NOMO-1 (cell line): ENCODE data around the gene VSX2.

Experiments used
- DNase-seq, 2 experiments: peaks; one replicate each; lab custom pipeline; 2025; ENCODE audit not compliant: unreplicated experiment in 2 of 2; lab: John Stamatoyannopoulos, UW

The VSX2 gene

DNA sequence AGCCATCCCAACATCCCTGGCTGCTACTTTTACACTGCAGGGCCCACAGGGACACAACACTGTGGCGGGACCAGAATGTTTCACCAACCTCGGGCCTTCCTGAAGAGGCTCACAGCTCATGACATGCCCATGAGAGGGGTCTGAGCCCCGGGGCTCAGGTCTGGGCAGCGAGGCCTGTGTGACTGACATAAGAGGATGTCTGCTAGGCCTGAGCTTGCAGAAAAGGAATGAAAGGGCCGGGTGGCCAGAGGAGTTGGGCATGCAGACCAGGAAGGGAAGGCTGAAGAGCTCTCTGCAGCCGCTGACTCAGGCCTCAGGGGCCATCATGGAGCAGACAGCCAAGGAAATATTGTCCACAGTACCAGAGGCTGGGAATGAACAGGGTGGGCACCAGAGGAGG, 18.3 kb upstream of the VSX2 start:
- DNase-seq: no peak

DNA sequence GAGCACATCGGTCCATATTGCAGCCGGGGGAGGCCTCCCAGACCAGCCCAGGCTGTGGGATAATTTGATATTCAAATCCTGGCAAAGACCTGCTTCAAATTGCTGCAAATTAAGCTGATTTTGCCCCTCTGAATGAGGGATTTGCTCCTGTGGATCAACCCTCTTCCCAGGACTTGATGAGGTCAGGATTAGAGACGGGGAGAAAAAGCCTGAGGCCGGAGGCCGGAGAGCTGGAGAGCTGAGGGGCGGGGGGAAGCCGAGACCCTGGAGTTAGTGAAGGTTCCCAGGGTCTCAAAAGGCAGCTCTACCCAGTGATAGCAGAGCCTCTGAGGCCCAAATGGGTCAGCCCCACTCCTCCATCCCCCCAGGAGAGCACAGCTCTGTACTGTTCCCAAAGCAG, 17.5 kb upstream of the VSX2 start:
- no peak for DNase-seq

DNA sequence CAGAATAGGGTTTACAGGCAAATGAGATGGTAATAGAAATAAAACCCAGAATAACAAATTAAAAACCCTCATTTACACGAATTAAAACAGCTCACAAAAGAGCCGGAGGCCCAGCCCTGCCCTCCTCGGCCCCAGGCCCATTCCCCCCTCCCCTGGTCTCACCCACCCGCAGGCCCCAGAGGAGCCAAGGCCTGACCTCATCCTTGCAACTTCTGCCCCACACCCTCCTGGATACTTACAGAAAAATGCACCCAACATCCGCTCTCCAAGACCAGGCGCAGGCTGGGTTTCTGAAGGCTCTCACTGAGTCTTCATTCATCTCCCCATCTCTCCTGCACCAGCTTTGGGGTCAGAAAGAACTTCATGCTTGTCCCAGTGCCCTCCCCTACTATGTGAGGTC, 16.2 kb upstream of the VSX2 start:
- DNase-seq: no peak

DNA sequence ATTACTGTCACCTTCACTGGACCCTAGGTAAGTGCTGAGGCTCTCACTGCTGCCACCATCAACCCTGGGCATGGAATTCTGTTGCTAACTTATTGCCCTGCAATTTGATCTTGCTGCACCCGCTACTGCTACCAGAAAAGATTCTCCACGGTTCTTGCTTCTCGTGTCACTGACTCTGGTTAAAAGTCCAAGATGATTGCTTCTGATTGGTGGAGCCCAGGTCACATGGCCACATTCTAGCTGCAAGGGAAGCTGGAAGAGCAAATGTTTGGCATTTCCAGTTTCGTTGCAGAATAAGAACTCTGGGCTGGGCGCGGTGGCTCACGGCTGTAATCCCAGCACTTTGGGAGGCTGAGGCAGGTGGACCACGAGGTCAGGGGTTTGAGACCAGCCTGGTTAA, 7.5 kb upstream of the VSX2 start:
- DNase-seq: no peak

DNA sequence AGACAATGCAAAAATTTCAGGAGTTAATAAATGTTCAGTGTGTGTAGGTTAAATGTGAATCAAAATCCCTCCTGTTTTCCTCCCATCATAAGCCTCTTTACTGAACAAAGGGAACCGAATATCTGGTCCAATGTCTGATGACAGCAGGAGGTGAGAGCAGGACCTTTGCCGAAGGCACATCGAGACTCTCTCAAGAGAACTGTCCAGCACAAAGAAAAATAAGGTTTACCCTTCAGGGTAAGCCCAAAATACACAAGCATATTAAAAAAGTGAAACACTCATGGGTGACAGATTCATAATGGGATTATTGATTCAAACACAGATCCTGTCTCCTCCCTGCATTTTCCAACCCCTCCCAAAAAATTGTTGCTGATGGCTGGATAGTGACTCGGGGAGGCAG, 4.2 kb upstream of the VSX2 start:
- DNase-seq: no peak

DNA sequence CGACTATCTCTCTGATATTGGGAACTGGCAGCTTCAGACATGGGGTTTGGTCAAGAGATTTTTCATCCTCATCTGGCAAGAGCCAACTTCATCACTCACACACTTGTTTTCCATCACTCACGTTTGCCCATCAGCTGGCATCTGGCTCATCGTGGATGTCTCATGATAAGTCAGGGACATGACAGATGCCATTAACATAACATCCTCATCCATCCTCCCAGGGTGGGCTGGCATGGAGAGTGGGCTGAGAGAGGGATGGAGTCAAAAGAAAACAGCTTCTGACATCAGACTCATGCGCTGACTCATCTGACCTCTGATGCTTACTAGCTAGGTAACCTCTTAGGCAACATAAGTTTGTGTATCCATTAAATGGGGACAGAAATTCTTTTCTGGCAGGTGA, 1.8 kb upstream of the VSX2 start:
- no peak for DNase-seq

DNA sequence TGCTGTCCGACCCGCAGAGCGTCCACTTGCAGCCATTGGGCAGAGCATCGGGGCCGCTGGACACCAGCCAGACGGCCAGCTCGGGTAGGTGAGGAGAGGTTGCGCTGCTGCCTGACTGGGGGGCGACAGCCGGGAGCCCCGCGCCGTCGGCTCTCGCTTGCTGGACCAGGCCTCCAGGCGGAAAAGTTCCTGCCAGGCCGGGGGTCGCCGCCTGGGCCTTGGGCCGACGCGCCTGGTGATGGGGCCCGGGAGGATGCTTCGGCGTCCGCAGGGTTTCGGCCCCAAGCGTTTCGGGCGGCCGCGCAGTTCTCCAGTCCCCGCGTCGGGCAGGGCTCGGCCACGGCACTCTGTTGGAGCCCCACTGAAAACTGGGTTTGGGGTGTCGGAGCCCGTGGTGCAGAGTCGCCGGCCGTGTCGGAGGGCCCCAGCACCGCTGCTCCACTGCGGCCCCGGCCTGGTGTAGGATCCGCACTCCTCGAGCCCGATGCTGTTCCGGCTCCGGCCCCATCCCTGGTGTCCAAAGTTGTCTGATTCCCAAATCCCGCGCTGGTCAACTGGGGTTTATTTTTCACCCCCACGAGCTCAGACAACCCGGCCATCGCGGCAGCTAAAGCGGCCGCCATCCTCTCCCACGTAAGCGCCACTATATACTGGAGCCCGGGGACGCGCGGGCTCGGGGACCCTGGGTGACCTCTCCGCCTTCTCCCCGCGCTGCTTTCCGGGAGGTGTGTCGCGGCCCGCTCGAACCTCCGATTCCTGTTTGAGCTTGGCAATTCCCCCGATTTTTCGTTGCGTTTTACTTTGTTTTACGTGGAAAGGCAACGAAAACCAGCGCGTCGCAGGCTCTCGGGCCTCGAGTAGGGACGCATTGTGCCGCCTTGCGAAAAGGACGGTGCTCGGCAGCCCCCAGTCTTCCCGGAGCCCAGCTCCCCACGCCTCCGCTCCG, 872 bp downstream of the VSX2 start:
- DNase-seq: no peak

DNA sequence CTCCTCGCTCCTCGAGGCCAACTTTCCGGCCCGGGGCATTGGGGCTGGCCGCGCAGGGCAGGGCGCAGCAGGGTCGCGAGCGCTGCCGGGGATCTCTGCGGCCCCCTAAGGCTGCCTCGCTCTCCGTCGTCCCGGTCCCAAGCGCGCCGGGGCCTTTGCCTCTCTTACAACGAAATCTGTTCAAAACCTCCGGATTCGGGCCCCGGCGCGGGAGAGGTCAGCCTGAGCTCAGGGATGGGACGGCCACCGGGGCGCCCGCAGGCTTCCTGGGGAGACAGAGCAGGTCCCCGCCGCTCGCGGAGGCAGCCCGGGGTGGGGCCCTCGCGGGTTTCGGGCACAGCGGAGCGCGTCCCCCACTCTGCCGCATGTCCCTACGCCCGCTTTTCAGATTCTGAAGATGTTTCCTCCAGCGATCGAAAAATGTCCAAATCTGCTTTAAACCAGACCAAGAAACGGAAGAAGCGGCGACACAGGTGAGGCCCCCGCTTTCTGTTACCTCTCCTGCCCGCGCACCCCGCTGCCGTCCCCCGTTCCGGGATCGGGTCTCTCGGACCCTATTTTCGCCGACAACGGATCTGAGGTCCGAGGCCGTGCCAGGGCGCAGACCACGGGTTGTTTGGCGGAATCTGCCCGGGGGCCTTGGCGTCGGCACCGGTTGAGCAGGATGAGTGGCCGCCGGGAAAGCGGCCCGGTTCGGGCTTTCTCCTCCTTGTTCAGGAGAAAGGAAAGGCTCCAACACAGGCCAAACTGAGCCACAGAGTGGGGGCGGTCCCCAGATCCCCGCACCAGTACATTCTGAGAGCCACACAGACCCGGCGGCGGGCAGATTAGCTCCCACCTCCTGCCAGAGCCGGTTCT, 1.8 kb downstream of the VSX2 start:
- no peak for DNase-seq

DNA sequence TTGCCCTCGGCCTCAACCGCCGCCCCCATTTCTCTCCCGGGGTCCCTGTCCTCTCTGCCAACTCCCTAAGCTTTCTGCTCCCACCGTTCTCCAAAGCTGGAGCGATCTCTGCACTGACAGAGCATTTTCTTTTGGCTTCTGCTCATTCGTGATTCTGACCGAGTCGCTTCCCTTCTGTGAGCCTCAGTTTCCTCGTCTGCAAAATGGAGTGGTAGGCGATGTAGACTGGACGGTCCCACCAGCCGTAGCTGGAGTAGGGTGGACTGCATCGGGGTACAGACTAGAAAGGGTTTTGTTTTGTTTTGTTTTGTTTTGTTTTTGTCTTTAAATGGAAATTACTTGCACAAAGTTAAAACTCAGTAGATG, 2.4 kb downstream of the VSX2 start:
- DNase-seq: no peak

DNA sequence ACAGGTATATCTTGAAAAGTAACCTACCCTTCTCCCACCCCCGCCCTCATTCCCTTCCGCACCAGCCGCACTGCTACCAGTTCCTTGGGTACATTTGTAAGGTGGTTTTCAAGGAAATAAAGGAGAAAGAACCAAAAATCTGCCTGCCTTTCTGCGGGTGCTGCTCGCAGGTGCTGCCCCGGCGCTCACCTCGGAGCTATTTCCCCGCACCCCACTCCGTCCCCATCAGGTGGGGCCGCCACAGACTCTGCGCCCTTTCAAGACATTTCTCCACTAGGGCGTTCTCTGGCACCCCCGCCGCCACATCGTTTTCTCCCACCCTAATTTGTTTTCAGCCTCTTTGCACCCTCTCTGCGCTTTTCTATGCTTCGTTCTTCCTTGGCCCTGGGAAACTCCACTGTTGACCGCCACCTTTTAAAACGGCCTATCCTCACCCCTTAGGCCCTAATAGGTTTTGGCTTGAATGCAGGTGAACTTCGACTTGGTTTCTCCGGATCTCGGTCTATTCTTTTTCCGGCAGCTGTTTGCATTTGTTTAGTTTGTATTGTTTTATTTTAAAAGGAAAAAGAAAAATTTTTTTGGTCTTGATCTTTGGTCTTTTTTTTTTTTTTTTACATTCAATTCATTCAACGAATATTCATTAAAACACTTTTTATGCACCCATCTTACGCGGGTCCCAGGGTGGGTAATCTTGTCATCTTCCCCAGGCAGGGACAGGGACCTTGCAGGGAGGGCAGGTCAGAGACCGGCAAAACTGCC, 3.0 kb downstream of the VSX2 start:
- no peak for DNase-seq

DNA sequence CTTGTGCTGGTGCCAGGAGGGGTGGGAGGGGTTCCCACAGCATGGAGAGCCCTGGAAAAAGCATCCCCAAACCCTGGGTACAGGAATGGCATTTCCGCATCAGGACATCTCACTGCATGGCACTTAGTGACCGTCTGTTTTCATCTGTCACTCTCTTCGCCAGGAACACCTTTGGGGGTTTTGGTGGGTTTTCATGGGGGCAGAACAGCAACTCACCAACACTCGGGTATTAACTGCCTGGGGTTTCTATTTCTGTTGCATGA, 3.5 kb downstream of the VSX2 start:
- no peak for DNase-seq

DNA sequence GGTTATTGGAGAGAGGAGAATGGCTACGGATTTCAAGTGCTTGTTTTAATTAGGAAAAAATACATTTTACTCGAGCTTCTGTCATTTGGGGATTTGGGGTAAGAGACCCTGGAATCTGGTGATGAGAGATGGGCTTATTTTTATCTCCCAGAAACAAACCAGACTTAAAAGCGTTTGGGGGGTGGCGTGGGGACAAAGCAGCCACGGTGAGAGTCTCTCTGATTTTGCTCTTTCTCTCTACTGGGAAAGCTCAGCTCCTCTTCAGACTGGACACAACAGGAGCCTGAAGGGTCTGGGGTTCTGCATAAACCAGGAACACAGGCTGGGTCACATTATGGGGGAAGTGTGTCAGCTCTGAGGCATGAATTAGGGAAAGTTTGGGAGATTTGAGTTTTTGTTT, 3.8 kb downstream of the VSX2 start:
- DNase-seq: no peak

DNA sequence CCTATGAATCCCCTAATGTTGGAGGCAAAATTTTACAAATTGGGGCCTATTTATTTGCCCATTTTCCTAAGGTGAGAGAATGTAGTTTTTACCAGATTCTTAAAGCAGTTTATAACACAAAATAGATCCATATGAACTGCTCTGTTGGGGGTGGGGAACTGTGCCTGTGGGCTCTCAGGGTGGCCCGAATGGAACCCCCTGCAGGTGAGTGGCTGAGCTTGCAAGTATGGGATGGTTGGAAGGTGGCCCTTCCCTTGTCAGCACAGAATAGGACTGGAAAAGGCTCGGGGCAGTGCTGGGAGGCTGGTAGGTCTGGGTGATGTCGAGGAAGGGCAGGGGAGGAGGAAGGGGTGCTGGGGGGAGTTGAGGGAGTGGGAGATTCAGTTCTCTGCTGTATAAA, 4.9 kb downstream of the VSX2 start:
- DNase-seq: no peak

DNA sequence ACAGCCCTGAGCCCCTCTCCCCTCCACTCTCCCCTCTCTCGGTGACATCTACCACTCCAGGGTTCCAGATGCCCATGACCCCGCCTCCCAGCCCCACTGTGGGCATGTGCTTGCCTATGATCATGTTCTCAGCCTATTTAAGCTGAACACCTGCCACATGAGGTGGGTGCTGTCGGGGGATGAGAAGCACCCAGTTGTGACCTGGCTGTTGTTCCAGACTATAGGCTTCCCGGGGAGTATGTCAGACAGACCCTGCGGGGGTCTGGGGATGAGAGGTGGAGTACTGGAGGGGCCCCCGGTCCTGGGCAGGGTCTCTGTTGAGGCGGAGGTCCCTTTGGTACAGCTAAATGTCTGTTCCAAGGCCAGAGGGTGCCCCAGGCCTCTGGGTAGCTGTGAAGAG, 6.0 kb downstream of the VSX2 start:
- no peak for DNase-seq

DNA sequence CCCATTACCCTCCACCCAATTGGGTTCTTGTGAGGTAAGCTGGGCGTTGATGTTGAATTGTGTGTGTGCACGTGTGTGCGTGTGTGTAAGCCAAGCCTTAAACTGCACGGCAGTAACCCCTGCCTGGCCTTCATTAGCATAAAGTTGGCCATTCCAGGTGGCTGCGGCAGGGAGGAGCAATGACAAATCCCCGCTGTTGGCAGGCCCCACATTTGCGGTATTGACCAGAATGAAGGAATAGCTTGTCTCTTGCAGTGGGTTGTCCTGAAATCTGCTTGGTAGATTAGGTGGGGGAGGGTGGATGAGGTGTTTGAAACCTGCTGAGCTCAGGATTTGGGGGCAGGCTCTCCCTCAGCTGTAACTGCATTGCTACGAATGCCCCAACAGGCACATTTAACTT, 7.3 kb downstream of the VSX2 start:
- no peak for DNase-seq

DNA sequence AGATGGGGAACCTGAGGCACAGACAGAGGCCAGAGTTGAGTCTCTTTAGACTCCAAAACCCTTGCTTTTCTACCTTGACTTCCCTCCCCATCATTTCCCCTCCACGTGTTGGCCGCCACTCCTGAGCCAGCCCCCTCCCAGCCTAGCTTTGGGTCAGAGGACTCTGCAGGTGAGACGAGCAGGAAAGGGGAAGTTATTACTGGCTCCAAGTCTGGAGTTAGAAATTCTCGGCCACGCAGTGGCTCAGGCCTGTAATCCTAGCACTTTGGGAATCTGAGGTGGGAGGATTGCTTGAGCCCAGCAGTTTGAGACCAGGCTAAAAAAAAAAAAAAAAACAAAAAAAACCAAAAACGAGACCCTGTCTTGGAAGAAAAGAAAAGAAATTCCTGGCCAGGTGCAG, 8.8 kb downstream of the VSX2 start:
- DNase-seq: no peak

DNA sequence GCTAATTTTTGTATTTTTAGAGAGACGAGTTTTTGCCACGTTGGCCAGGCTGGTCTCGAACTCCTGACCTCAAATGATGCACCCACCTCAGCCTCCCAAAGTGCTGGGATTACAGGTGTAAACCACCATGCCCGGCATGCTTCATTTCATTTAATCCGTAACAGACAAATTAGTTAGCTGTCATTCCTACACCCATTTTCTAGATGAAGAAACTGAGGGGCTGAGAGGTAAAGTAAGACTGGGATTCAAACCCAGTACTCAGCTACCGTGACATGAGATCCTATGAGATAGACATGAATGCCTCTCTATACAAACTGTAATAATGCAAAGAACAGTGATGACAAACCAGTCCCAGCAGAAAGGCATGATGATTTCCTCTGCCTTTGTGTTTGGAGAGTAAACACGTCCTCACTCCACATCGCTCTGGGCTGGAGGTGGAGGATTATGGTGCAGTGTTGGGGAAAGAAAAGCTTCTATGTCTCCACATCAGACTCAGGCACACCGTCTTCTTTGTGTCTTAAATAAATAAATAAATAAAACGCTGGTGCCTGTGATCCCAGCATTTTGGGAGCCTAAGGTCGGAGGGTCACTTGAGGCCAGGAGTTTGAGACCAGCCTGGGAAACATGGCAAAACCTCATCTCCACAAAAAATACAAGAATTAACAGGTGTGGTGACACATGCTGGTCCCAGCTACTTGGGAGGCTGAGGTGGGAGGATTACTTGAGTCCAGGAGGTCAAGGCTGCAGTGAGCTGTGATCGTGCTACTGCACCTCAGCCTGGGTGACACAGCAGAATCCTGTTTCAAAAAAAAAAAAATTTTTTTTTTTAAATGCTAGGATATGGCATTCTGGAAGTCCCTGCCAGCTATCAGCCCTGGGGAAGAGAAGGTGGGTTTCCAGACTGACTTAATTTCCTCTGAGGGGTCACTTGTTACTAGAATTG, 10.5 kb downstream of the VSX2 start:
- no peak for DNase-seq

DNA sequence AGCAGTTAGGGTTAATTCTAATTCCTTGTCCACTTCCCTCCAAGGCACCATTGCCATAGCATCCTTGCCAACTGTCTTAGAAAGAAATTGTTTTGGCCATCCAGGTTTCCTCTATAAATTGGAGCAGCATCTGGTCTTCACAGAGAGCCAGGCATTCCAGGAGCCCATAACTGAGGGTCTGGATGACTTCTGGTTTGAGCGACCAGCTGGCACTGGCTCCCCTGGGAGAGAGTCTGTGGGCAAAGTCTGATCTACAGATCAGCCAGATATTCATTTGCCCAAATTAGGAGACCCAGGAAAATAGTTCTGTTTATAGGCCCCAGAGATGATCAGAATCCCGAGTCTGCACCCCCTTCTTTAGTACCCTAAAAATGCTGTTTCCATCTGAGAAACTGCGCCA, 16.0 kb downstream of the VSX2 start:
- DNase-seq: no peak

DNA sequence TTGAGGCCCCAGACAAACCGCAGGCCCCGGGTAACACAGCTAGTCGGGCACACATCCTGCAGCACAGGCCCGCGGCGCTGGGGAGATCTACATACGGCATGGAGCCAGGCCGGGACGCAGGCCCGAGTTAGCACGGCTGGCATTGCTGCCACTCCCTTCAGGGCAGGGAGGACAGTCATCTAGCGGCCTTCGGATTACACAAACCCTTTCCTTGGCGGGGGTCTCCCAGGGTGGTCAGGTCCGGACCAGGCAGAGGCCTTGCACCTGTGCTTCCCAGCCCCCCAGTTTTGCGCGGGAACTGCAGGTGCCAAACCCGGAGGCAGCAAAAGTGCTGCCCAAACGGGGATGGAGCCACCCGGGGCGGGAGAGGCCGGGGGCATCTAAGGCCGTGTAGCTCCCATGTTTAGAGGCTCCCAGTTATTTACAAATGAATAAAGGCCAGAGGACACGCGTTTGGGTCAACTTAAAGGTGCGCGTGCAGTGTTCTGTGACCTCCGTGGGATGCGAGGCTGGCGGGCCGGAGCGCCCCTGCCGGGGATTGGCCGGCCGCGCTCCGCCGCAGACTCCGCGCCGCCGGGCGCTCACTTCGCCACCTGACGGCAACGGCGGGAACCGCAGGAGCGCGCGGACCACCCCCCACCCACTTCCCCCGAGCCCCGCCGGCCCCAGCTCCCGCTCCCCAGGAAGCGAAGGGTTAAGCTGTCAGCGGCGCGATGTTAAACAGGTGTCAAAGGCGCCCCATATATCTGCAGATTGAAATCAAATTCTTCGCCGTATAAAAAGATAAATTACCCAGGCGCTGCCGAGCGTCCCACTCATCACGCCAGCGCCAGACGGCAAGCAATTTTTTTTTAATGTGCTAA, 18.1 kb downstream of the VSX2 start:
- peak; percentile 28 to 30 for DNase-seq
